Stimulated activated CD4-positive, alpha-beta T cell treated with anti-CD3 and anti-CD28 coated beads, Interleukin-12 subunit alpha, Interleukin-12 subunit beta, amount 100 ng/mL, for 4 hours (primary cell): ENCODE measurements around the gene OPRD1.
"Not testable (repeated sequence)": the region's sequence is repeated elsewhere in the genome, so short reads cannot be mapped to it uniquely, and the experiment has no call there.

ENCODE experiments used
- DNase-seq: peaks from one replicate; pipeline ENCODE4 v3.0.0-alpha.2; 2020

Gene OPRD1

GRCh38 chr1:28811766-28812668, at the start of gene OPRD1:
Gene OPRD1, plus strand, starts transcription at chr1:28812170. Its CDS starts 214 bp downstream, at chr1:28812384.
- DNase-seq: no peak

- no peak for DNase-seq
These were observed 45.3 kb upstream of the OPRD1 start for GRCh38 chr1:28766532-28767183.

GRCh38 chr1:28770601-28771165, 41.3 kb upstream of the OPRD1 start:
- no peak for DNase-seq

- DNase-seq: not testable (repeated sequence)
These were observed 40.0 kb upstream of the OPRD1 start for GRCh38 chr1:28771921-28772320.

- no peak for DNase-seq
These were observed 38.9 kb upstream of the OPRD1 start for GRCh38 chr1:28773105-28773504.

GRCh38 chr1:28775121-28775942, 36.6 kb upstream of the OPRD1 start:
- DNase-seq: peak; percentile 51

GRCh38 chr1:28776341-28776740, 35.6 kb upstream of the OPRD1 start:
- no peak for DNase-seq

- no peak for DNase-seq
These were observed 33.9 kb upstream of the OPRD1 start for GRCh38 chr1:28778021-28778420.

GRCh38 chr1:28779751-28780408, 32.1 kb upstream of the OPRD1 start:
- no peak for DNase-seq

- DNase-seq: no peak
These were observed 30.7 kb upstream of the OPRD1 start for GRCh38 chr1:28781305-28781704.

GRCh38 chr1:28782011-28782410, 30.0 kb upstream of the OPRD1 start:
- no peak for DNase-seq

- DNase-seq: no peak
These were observed 28.6 kb upstream of the OPRD1 start for GRCh38 chr1:28783363-28783762.

- no peak for DNase-seq
These were observed 22.6 kb upstream of the OPRD1 start for GRCh38 chr1:28789412-28789811.

- no peak for DNase-seq
These were observed 22.2 kb upstream of the OPRD1 start for GRCh38 chr1:28789816-28790215.

- DNase-seq: no peak
These were observed 21.5 kb upstream of the OPRD1 start for GRCh38 chr1:28790377-28791035.

- not testable (repeated sequence) for DNase-seq
These were observed 20.0 kb upstream of the OPRD1 start for GRCh38 chr1:28791929-28792328.

- DNase-seq: no peak
These were observed 19.3 kb upstream of the OPRD1 start for GRCh38 chr1:28792644-28793121.

- not testable (repeated sequence) for DNase-seq
These were observed 17.4 kb upstream of the OPRD1 start for GRCh38 chr1:28794582-28794981.

- DNase-seq: no peak
These were observed 15.4 kb upstream of the OPRD1 start for GRCh38 chr1:28796352-28797211.

GRCh38 chr1:28800324-28800723, 11.6 kb upstream of the OPRD1 start:
- DNase-seq: no peak

- no peak for DNase-seq
These were observed 10.5 kb upstream of the OPRD1 start for GRCh38 chr1:28801461-28801860.
